Measurements from ENCODE around the gene HAUS5.

Gene HAUS5

DNA sequence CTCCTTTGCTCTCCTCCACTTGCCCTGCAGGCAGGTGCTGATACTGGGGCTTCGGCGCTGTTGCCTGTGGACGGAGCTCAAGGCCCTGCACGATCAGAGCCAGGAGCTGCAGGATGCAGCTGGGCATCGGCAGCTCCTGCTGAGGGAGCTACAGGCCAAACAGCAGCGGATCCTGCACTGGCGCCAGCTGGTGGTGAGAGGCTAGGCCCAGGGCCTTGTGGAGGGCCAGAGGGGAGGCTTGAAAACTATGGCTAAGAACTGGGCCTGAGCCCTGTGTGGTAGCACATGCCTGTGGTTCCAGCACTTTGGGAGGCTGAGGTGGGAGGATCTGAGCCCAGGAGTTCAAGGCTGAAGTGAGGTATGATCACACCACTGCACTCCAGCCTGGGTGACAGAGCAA lies 6.3 kb downstream of the HAUS5 start:
- Histone ChIP-seq H3K36me3 (ENCODE audit: insufficient read depth, low read length) (no peaks in the 10 kb centered on the region), H3K79me2 (ENCODE audit: insufficient read depth, low read length) (peaks cover 2% of the 10 kb centered on the region), H3K9ac (ENCODE audit: low read depth, low read length, poor library complexity, severe bottlenecking) (no peak overlapping the region), H3K4me3 (ENCODE audit: low read length, poor library complexity, severe bottlenecking) (no peak overlapping the region), H3K27me3 (ENCODE audit: insufficient read depth, low read length, poor library complexity, severe bottlenecking) (no peaks in the 10 kb centered on the region), H3F3A (ENCODE audit: low read depth) (no peaks in the 10 kb centered on the region), H3K9me2 (replicated peaks; ENCODE audit: low read depth, low read length) (no peaks in the 10 kb centered on the region), H2AFZ (ENCODE audit: low read length) (no peak overlapping the region), H3K4me2 (ENCODE audit: low read depth, low read length, poor library complexity, severe bottlenecking) (no peak overlapping the region), H3K9me3 (ENCODE audit: insufficient read depth, low read depth, low read length) (no peaks in the 10 kb centered on the region), H3K4me1 (ENCODE audit: insufficient read depth, low read length, poor library complexity, severe bottlenecking) (peaks cover 3% of the 10 kb centered on the region), H4K20me1 (ENCODE audit: insufficient read depth, low read length, poor library complexity, severe bottlenecking) (no peaks in the 10 kb centered on the region)
- TF ChIP-seq, protein P1, sequence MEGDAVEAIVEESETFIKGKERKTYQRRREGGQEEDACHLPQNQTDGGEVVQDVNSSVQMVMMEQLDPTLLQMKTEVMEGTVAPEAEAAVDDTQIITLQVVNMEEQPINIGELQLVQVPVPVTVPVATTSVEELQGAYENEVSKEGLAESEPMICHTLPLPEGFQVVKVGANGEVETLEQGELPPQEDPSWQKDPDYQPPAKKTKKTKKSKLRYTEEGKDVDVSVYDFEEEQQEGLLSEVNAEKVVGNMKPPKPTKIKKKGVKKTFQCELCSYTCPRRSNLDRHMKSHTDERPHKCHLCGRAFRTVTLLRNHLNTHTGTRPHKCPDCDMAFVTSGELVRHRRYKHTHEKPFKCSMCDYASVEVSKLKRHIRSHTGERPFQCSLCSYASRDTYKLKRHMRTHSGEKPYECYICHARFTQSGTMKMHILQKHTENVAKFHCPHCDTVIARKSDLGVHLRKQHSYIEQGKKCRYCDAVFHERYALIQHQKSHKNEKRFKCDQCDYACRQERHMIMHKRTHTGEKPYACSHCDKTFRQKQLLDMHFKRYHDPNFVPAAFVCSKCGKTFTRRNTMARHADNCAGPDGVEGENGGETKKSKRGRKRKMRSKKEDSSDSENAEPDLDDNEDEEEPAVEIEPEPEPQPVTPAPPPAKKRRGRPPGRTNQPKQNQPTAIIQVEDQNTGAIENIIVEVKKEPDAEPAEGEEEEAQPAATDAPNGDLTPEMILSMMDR (conservative IDR thresholded peaks at IDR 0.05; ENCODE audit: low read length) = no peak
- no peak for TF ChIP-seq EZH2phosphoT487 (IDR thresholded peaks at IDR 0.05; ENCODE audit: borderline replicate concordance)

DNA sequence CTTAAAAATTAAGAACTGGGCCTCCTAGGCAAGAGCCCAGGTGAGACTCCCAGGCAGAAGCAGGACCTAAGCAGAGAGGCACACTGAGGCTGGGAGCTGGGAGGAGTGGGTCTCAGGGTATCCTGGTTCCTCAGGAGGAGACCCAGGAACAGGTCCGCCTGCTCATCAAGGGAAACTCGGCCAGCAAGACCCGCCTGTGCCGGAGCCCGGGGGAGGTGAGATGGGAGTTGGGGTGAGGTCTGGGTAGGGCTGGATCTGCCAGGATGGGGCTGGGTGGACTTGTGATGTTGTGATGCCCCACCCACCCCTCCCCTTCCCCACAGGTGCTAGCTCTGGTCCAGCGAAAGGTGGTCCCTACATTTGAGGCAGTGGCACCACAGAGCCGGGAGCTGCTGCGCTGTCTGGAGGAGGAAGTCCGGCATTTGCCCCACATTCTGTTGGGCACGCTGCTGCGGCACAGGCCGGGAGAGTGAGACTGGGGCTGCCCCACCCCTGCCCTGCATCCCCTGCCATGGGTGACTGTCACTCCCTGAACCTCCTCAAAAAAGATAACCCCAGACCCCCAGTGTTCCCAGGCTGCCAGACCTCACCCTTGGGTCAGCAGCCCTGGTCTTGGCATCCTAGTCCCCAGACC lies 6.9 kb downstream of the HAUS5 start:
- Histone ChIP-seq H3K9me2 (replicated peaks; ENCODE audit: low read depth, low read length) (no peaks in the 10 kb centered on the region), H3K36me3 (ENCODE audit: insufficient read depth, low read length) (no peaks in the 10 kb centered on the region), H3K9ac (ENCODE audit: low read depth, low read length, poor library complexity, severe bottlenecking) (no peak overlapping the region), H3F3A (ENCODE audit: low read depth) (no peaks in the 10 kb centered on the region), H3K79me2 (ENCODE audit: insufficient read depth, low read length) (no peaks in the 10 kb centered on the region), H3K4me1 (ENCODE audit: insufficient read depth, low read length, poor library complexity, severe bottlenecking) (no peaks in the 10 kb centered on the region), H3K9me3 (ENCODE audit: insufficient read depth, low read depth, low read length) (no peaks in the 10 kb centered on the region), H3K4me2 (ENCODE audit: low read depth, low read length, poor library complexity, severe bottlenecking) (no peak overlapping the region), H3K27me3 (ENCODE audit: insufficient read depth, low read length, poor library complexity, severe bottlenecking) (no peaks in the 10 kb centered on the region), H3K4me3 (ENCODE audit: low read length, poor library complexity, severe bottlenecking) (no peak overlapping the region), H4K20me1 (ENCODE audit: insufficient read depth, low read length, poor library complexity, severe bottlenecking) (no peaks in the 10 kb centered on the region), H2AFZ (ENCODE audit: low read length) (no peak overlapping the region)
- TF ChIP-seq, protein P1 (conservative IDR thresholded peaks at IDR 0.05; ENCODE audit: low read length) = no peak
- no peak for TF ChIP-seq EZH2phosphoT487 (IDR thresholded peaks at IDR 0.05; ENCODE audit: borderline replicate concordance)

DNA sequence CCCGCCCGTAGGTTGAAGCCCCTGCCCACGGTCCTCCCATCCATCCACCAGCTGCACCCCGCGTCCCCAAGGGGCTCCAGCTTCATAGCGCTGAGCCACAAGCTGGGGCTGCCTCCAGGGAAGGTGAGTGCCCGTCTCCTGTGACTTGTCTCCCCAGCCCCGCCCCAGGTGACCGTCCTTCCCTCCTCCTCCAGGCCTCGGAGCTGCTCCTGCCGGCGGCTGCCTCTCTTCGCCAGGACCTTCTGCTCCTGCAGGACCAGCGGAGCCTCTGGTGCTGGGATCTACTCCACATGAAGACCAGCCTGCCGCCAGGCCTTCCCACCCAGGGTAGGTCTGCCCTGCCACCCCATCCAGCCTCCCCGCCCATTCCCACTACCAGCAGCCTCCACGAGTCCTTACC lies 7.5 kb downstream of the HAUS5 start:
- TF ChIP-seq, protein P1 (conservative IDR thresholded peaks at IDR 0.05; ENCODE audit: low read length) = no peak
- TF ChIP-seq EZH2phosphoT487 (IDR thresholded peaks at IDR 0.05; ENCODE audit: borderline replicate concordance) = no peak
- Histone ChIP-seq H3K36me3 (ENCODE audit: insufficient read depth, low read length) (no peaks in the 10 kb centered on the region), H4K20me1 (ENCODE audit: insufficient read depth, low read length, poor library complexity, severe bottlenecking) (no peaks in the 10 kb centered on the region), H3K27me3 (ENCODE audit: insufficient read depth, low read length, poor library complexity, severe bottlenecking) (no peaks in the 10 kb centered on the region), H3K4me2 (ENCODE audit: low read depth, low read length, poor library complexity, severe bottlenecking) (no peak overlapping the region), H3K9me3 (ENCODE audit: insufficient read depth, low read depth, low read length) (no peaks in the 10 kb centered on the region), H3K79me2 (ENCODE audit: insufficient read depth, low read length) (no peaks in the 10 kb centered on the region), H3K4me3 (ENCODE audit: low read length, poor library complexity, severe bottlenecking) (no peak overlapping the region), H3K9ac (ENCODE audit: low read depth, low read length, poor library complexity, severe bottlenecking) (no peak overlapping the region), H3K9me2 (replicated peaks; ENCODE audit: low read depth, low read length) (no peaks in the 10 kb centered on the region), H3K4me1 (ENCODE audit: insufficient read depth, low read length, poor library complexity, severe bottlenecking) (no peaks in the 10 kb centered on the region), H3F3A (ENCODE audit: low read depth) (no peaks in the 10 kb centered on the region), H2AFZ (ENCODE audit: low read length) (no peak overlapping the region)

All from Loucy (cell line).